Measurements from ENCODE around the gene TP53INP2.
"Not testable (repeated sequence)": the region's sequence is repeated elsewhere in the genome, so short reads cannot be mapped to it uniquely, and the experiment has no call there.

Gene TP53INP2

GRCh38 chr20:34704177-34705007 is at the start of gene TP53INP2:
TSS of gene TP53INP2 (plus strand) at chr20:34704344. CDS start at chr20:34708740, 4,396 bp downstream.
- peak; percentile 62 to 70 for DNase-seq (ENCODE audit: low read depth in 2 of 2)

- DNase-seq (ENCODE audit: low read depth in 2 of 2), result not testable (repeated sequence)
These were observed 45.5 kb upstream of the TP53INP2 start for GRCh38 chr20:34658654-34659053.

GRCh38 chr20:34661811-34662210 is 42.3 kb upstream of the TP53INP2 start:
- not testable (repeated sequence) for DNase-seq (ENCODE audit: low read depth in 2 of 2)

GRCh38 chr20:34663213-34663943 is 40.8 kb upstream of the TP53INP2 start:
- no peak for DNase-seq (ENCODE audit: low read depth in 2 of 2)

GRCh38 chr20:34664751-34665150 is 39.4 kb upstream of the TP53INP2 start:
- DNase-seq (ENCODE audit: low read depth in 2 of 2), result not testable (repeated sequence)

- no peak for DNase-seq (ENCODE audit: low read depth in 2 of 2)
These were observed 35.0 kb upstream of the TP53INP2 start for GRCh38 chr20:34669094-34669493.

GRCh38 chr20:34673412-34673811 is 30.7 kb upstream of the TP53INP2 start:
- no peak for DNase-seq (ENCODE audit: low read depth in 2 of 2)

- no peak for DNase-seq (ENCODE audit: low read depth in 2 of 2)
These were observed 28.6 kb upstream of the TP53INP2 start for GRCh38 chr20:34675561-34675960.

GRCh38 chr20:34675993-34676641 is 28.0 kb upstream of the TP53INP2 start:
- no peak for DNase-seq (ENCODE audit: low read depth in 2 of 2)

GRCh38 chr20:34676642-34677373 is 27.3 kb upstream of the TP53INP2 start, which contains the start of gene PIGU:
TSS of gene PIGU (minus strand) at chr20:34677092. CDS start at chr20:34677085, 7 bp downstream.
- DNase-seq (ENCODE audit: low read depth in 2 of 2), result peak; percentile 74 to 75

- DNase-seq (ENCODE audit: low read depth in 2 of 2), result no peak
These were observed 23.5 kb upstream of the TP53INP2 start for GRCh38 chr20:34680586-34681175.

- DNase-seq (ENCODE audit: low read depth in 2 of 2), result no peak
These were observed 20.5 kb upstream of the TP53INP2 start for GRCh38 chr20:34683667-34684066.

GRCh38 chr20:34689486-34689885 is 14.7 kb upstream of the TP53INP2 start:
- no peak for DNase-seq (ENCODE audit: low read depth in 2 of 2)

GRCh38 chr20:34691838-34692237 is 12.3 kb upstream of the TP53INP2 start:
- no peak for DNase-seq (ENCODE audit: low read depth in 2 of 2)

- no peak for DNase-seq (ENCODE audit: low read depth in 2 of 2)
These were observed 10.7 kb upstream of the TP53INP2 start for GRCh38 chr20:34693414-34693813.

- DNase-seq (ENCODE audit: low read depth in 2 of 2), result no peak
These were observed 2.6 kb upstream of the TP53INP2 start for GRCh38 chr20:34701405-34702085.

- DNase-seq (ENCODE audit: low read depth in 2 of 2), result no peak
These were observed 1.1 kb upstream of the TP53INP2 start for GRCh38 chr20:34703061-34703423.

GRCh38 chr20:34703424-34704176 is 544 bp upstream of the TP53INP2 start:
- no peak for DNase-seq (ENCODE audit: low read depth in 2 of 2)

GRCh38 chr20:34705008-34705396 is 858 bp downstream of the TP53INP2 start:
- no peak for DNase-seq (ENCODE audit: low read depth in 2 of 2)

Data from fibroblast of skin of left biceps (primary cell).